ENCODE results near the gene OR10H5.

DNA sequence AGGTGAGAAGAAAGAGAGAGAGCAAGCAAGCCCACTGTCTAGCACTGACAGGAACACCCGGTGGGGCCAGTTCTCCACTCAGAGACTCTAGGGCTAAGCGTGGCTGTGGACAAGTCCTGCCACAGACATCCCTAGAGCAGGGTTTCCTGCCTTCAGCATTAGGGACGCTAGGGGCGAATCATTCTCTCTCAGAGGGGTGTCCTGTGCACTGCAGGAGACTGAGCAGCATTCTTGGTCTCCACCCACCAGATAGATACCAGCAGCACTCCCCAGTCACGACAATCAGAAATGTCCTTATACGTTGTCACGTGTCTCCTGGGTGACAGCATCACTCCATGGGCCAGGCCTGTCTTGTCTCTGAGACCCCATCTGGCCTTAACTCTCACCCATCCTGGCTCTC, 26.5 kb downstream of the OR10H5 start:
- TF ChIP-seq, protein P1, sequence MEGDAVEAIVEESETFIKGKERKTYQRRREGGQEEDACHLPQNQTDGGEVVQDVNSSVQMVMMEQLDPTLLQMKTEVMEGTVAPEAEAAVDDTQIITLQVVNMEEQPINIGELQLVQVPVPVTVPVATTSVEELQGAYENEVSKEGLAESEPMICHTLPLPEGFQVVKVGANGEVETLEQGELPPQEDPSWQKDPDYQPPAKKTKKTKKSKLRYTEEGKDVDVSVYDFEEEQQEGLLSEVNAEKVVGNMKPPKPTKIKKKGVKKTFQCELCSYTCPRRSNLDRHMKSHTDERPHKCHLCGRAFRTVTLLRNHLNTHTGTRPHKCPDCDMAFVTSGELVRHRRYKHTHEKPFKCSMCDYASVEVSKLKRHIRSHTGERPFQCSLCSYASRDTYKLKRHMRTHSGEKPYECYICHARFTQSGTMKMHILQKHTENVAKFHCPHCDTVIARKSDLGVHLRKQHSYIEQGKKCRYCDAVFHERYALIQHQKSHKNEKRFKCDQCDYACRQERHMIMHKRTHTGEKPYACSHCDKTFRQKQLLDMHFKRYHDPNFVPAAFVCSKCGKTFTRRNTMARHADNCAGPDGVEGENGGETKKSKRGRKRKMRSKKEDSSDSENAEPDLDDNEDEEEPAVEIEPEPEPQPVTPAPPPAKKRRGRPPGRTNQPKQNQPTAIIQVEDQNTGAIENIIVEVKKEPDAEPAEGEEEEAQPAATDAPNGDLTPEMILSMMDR (IDR thresholded peaks at IDR 0.05) = no peak
- TF ChIP-seq POLR2A (IDR thresholded peaks at IDR 0.05) = no peak
